Fibroblast of the aortic adventitia (primary cell): ENCODE measurements around the gene LRRC1. TPM values are rescaled to one million over a fixed set of nuclear protein-coding genes. Genes with fewer than 3 reads are reported as not detected.
A peak's percentile ranks its signal among the peaks of the same experiment; 100 is the strongest.

ENCODE experiments used
- DNase-seq: peaks from one replicate; pipeline ENCODE4 v3.0.0-alpha.2; 2010; ENCODE audit warnings: low read depth
- H3K4me3 ChIP-seq: 2 replicates; pipeline ENCODE4 v1.5.1; 2011; ENCODE audit warnings: low read depth, mild to moderate bottlenecking, control low read depth, low read length, moderate library complexity
- total RNA-seq: library from RNA; depleted of rRNA; stranded (reverse); fragments of >200 nt; gene quantifications from 2 replicates; pipeline ENCODE4 v1.2.3, GENCODE V29; 2012; ENCODE audit warnings: low replicate concordance
- TF ChIP-seq, protein P1 (sequence below): IDR thresholded peaks from 2 replicates; pipeline ENCODE4 v1.5.1; 2011; ENCODE audit warnings: mild to moderate bottlenecking, low read length, control low read depth, inconsistent platforms; ENCODE audit not compliant: insufficient read depth

LRRC1 gene
- total RNA-seq, 1 donor: 8.3 TPM

DNA sequence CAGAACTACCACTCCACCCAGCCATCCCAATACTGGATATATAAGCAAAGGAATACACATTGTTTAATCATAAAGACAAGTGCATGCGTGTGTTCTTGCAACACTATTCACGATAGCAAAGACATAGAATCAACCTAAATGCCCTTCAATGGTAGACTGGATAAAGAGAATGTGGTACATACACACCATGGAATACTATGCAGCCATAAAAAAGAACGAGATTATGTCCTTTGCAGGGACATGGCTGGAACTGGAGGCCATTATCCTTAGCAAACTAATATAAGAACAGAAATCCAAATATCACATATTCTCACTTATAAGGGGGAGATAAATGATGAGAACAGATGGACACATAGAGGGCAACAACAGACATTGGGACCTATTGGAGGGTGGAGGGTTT, 156.6 kb downstream of the LRRC1 start:
- no peak for DNase-seq
- TF ChIP-seq, protein P1, sequence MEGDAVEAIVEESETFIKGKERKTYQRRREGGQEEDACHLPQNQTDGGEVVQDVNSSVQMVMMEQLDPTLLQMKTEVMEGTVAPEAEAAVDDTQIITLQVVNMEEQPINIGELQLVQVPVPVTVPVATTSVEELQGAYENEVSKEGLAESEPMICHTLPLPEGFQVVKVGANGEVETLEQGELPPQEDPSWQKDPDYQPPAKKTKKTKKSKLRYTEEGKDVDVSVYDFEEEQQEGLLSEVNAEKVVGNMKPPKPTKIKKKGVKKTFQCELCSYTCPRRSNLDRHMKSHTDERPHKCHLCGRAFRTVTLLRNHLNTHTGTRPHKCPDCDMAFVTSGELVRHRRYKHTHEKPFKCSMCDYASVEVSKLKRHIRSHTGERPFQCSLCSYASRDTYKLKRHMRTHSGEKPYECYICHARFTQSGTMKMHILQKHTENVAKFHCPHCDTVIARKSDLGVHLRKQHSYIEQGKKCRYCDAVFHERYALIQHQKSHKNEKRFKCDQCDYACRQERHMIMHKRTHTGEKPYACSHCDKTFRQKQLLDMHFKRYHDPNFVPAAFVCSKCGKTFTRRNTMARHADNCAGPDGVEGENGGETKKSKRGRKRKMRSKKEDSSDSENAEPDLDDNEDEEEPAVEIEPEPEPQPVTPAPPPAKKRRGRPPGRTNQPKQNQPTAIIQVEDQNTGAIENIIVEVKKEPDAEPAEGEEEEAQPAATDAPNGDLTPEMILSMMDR: no peak
- H3K4me3 ChIP-seq: no peak overlapping the region

DNA sequence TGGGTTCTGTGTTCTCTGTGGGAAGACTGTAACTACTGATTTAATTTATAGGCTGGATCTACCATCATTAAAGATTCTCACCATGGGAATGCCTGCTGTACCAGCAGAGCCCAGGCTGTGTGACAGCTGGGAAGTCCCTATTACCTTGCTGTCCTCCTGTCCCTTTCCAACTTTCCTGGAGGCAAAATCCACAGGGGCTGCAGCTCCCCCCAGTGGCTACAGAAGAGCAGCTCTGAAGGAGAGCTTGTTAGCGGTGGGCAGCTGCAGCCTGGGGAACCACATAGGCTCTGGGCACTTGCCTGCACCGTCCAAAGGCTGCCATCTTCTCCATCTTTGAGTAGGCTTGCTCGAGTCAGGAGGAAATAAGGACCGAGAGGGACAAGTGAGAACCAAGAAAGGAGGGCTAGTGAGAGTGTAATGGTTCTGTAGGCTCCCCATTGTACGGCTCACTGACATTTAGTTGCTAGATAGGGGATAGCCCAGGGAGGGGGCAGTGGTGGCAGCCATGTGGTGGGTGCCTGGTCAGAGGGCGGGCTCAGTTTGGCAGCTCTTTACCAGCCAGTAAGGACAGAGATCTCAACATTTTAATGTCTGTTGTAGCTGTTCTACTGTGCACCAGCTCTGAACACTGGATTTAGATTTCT, 161.4 kb downstream of the LRRC1 start:
- no peak overlapping the region for H3K4me3 ChIP-seq
- DNase-seq: peak; percentile 52
- TF ChIP-seq, protein P1: peak; percentile 77

DNA sequence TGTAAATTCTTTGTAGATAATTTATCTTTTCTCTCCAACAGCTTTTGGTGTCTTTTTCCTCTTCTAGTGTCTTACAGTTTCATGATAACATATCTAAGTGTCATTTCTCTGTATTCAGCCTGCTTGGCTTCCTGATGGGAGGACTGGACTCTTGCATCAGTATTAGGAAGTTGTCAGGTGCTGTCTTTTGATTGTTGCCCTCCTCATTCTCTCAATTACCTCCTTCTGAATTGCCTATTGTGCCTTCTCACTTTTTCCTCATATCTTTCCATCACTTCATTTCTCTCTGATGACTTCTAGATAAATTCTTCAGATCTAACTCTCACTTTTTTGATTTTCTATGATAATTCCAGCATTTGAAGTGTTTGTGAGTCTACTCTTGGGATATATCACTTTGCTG, 162.0 kb downstream of the LRRC1 start:
- no peak for DNase-seq
- TF ChIP-seq, protein P1: no peak
- H3K4me3 ChIP-seq: no peak overlapping the region

DNA sequence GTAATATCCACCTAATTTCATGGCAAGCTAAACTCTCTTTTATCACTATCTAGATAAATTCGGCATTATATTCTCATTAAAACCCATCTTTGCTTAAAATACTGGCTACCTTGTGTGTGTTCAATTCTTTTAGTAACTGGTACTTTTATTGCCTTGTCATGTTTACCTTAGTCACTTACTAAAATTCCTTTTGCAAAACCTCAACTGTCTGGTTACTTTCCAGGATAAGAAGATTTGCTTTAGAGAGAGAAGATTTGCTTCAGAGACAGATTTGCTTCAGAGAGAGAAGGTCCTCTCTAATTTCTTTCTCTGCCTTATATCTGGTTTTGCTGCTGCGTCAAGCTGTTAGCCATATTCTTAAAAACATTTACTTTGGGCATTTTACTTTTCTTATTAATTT, 164.9 kb downstream of the LRRC1 start:
- no peak for DNase-seq
- TF ChIP-seq, protein P1: no peak
- H3K4me3 ChIP-seq: no peak overlapping the region

DNA sequence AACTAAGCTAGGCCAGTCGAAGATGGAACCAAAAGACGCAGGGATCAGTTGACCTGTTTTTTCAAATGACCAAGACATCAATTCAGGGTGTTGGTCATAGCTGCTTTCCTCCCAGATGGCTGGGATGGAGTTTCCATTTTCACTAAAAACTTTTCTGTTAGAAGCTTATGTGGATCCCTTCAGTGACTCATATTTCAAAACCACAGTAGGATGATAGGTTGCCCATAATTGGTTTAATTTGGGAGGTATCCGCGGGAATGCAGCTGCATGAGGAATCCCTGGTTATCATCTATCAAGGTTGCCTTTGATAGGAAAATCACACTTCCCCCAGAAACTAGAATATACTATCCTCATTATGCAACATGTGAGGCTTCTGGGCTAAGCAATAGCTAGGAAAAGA, 165.5 kb downstream of the LRRC1 start:
- TF ChIP-seq, protein P1: no peak
- H3K4me3 ChIP-seq: no peak overlapping the region
- DNase-seq: no peak

DNA sequence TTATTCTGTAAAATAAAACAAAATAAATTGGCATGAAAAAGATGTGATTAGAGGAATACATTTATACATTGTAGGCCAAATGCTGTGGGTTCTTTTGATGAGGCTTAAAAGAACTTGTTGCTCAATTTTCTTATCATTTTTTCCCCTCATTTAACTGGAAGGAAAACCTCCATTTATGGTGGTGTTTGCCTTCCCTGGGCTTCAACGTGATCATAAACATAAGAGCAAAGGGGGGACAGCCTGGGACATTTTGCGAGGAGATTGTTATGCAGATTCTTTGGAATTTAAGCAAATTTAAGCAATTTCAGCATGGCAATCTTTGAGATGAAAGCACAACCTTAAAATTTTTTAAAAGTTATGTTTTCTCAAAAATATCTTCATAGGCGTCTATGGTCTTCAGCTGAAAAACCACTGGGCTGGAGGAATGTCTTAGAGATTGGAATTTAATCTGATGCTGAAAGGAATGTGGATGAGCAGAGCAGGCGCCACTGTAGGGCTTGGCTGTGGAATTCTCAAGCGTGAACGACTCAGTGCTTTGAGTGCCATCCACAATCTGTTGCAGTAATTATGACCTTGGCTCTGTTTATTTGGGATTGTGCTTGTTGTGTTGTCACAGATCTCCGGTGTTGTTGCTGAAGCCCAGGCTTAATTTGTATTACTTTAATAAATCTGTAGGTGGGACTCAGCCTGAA, 167.0 kb downstream of the LRRC1 start:
- no peak overlapping the region for H3K4me3 ChIP-seq
- DNase-seq: peak; percentile 13
- TF ChIP-seq, protein P1: no peak

DNA sequence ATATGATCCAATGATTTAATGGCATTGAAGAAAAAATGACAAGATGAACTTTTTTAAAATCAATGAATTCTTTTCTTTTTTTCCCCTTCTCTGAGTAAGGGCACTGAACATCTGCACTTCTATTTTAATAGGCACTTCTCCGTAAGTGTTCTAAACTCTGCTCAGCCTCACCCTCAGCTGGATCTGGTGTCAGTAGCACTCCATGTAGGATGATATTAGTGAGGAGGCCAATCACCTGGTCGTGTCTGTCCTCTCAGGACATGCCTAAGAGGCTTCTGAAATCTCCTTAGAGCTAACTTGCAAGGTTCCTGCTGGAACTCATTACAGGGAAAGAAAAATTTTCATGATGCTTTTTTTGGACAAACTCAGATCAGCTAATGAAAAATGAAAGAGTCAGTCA, 167.8 kb downstream of the LRRC1 start:
- H3K4me3 ChIP-seq: no peak overlapping the region
- no peak for DNase-seq
- TF ChIP-seq, protein P1: no peak
